ENCODE results near the gene VWA2.
A peak's percentile ranks its signal among the peaks of the same experiment; 100 is the strongest.

Gene VWA2

DNA sequence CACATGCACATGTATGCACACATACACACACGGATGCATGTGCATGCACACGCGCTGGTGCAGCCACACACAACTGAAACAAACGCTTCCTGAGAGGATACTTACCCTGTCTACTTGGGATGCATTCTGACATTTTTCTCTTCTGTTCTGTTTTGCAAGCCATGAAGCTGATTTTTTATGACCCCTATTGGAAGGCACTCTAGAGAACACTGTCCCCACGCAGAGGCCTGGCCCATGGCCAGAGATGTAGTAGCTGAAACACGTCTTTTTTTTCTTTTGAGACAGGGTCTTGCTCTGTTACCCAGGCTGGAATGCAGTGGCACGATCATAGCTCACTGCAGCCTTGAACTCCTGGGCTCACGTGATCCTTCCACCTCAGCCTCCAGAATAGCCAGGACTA, 47.9 kb downstream of the VWA2 start:
- in situ Hi-C loops (cut with HindIII; ENCODE audit: low pct_ligation_motif_present, low pct_unique_long_range_greater_than_20kb, low sequenced_read_pairs) = no loop called here
- DNase-seq = no peak

DNA sequence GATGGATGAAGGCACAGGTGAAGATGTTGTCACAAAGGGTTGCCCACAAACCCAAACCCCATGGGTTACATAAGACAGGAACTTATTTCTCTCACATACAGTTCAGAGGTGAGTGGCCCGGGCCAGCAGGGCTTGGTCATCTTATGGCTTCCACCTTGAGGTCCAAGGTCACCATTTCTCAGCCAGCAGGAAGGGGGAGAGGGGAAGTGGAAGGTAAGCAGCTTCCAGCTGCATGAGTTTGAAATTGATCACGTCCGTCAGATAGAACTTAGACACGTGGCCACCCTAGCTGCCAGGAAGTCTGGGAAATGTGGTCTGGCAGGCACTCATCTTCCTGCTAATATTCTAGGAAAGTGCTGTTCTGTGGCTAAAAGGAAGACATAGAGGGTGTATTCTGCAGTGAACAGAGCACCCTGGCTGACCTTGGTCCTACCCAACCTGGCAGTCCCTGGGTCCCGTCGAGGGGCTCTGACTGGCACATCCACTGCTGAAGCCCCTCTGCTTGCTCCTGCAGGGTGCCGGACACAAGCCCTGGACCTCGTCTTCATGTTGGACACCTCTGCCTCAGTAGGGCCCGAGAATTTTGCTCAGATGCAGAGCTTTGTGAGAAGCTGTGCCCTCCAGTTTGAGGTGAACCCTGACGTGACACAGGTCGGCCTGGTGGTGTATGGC, 49.5 kb downstream of the VWA2 start:
- DNase-seq = no peak
- in situ Hi-C loops (cut with HindIII; ENCODE audit: low pct_ligation_motif_present, low pct_unique_long_range_greater_than_20kb, low sequenced_read_pairs) = no loop called here

- in situ Hi-C loops (cut with HindIII; ENCODE audit: low pct_ligation_motif_present, low pct_unique_long_range_greater_than_20kb, low sequenced_read_pairs) = no loop called here
These were observed 50.0 kb downstream of the VWA2 start for GRCh38 chr10:114289096-114289436.

DNA sequence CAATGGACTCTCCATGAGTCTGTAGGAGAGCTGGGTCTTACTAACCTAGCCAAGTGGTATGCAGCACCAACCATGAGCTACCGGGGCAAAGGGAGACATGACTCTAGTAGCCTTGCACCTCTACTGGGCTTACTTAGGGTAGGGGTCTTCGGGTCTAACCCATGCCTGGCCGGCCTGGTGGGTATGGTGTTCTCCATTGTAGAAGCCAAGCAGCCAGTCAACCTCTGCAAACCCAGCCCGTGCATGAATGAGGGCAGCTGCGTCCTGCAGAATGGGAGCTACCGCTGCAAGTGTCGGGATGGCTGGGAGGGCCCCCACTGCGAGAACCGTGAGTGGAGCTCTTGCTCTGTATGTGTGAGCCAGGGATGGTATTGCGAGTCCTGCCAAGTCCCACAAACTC, 51.0 kb downstream of the VWA2 start:
- in situ Hi-C loops (cut with HindIII; ENCODE audit: low pct_ligation_motif_present, low pct_unique_long_range_greater_than_20kb, low sequenced_read_pairs) = no loop called here
- DNase-seq = no peak

More at GRCh38 chr10:114289096-114289436, 50.0 kb downstream of the VWA2 start:
- no peak for DNase-seq

DNA sequence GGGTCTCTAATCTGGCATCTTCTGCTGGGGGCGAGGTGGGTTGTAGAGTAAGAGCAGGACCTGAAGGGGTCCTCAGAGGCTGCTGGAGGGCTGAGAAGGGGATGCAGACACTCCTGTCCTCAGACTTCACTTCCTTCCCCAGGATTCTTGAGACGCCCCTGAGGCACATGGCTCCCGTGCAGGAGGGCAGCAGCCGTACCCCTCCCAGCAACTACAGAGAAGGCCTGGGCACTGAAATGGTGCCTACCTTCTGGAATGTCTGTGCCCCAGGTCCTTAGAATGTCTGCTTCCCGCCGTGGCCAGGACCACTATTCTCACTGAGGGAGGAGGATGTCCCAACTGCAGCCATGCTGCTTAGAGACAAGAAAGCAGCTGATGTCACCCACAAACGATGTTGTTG, 52.0 kb downstream of the VWA2 start:
- DNase-seq = no peak
- in situ Hi-C loops (cut with HindIII; ENCODE audit: low pct_ligation_motif_present, low pct_unique_long_range_greater_than_20kb, low sequenced_read_pairs) = no loop called here

- in situ Hi-C loops (cut with HindIII; ENCODE audit: low pct_ligation_motif_present, low pct_unique_long_range_greater_than_20kb, low sequenced_read_pairs) = no loop called here
- DNase-seq = no peak
These were observed 52.5 kb downstream of the VWA2 start for GRCh38 chr10:114291516-114291915.

GRCh38 chr10:114293075-114293474, 54.0 kb downstream of the VWA2 start:
- DNase-seq = no peak
- in situ Hi-C loops (cut with HindIII; ENCODE audit: low pct_ligation_motif_present, low pct_unique_long_range_greater_than_20kb, low sequenced_read_pairs) = no loop called here

DNA sequence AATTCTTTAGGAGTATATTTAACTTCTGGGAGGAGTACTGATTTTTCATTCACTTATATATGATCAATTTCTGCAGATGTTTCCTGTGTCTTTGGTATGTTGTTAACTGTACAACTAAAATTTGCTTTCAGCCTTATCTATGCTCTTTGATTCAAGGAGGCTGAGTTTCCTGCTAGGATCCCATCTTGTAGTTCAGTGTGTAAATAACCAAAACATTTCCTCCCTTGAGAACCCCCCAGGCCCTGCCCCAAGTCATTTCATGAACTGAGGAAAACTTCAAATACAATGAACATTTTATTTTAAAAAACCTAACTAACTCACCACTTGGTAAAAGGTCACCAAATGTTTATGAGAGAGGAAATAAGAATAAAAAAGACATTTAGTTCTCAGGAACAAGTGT, 55.5 kb downstream of the VWA2 start:
- no peak for DNase-seq
- in situ Hi-C loops (cut with HindIII; ENCODE audit: low pct_ligation_motif_present, low pct_unique_long_range_greater_than_20kb, low sequenced_read_pairs) = no loop called here

- in situ Hi-C loops (cut with HindIII; ENCODE audit: low pct_ligation_motif_present, low pct_unique_long_range_greater_than_20kb, low sequenced_read_pairs) = no loop called here
These were observed 56.3 kb downstream of the VWA2 start for GRCh38 chr10:114295393-114295792.

GRCh38 chr10:114297136-114297705, 58.2 kb downstream of the VWA2 start:
- in situ Hi-C loops (cut with HindIII; ENCODE audit: low pct_ligation_motif_present, low pct_unique_long_range_greater_than_20kb, low sequenced_read_pairs) = no loop called here
- DNase-seq = no peak

More at GRCh38 chr10:114295393-114295792, 56.3 kb downstream of the VWA2 start:
- DNase-seq = no peak

GRCh38 chr10:114300036-114300645, 61.1 kb downstream of the VWA2 start:
- in situ Hi-C loops (cut with HindIII; ENCODE audit: low pct_ligation_motif_present, low pct_unique_long_range_greater_than_20kb, low sequenced_read_pairs) = no loop called here
- DNase-seq = no peak

GRCh38 chr10:114301177-114301576, 62.1 kb downstream of the VWA2 start:
- no peak for DNase-seq
- in situ Hi-C loops (cut with HindIII; ENCODE audit: low pct_ligation_motif_present, low pct_unique_long_range_greater_than_20kb, low sequenced_read_pairs) = no loop called here

DNA sequence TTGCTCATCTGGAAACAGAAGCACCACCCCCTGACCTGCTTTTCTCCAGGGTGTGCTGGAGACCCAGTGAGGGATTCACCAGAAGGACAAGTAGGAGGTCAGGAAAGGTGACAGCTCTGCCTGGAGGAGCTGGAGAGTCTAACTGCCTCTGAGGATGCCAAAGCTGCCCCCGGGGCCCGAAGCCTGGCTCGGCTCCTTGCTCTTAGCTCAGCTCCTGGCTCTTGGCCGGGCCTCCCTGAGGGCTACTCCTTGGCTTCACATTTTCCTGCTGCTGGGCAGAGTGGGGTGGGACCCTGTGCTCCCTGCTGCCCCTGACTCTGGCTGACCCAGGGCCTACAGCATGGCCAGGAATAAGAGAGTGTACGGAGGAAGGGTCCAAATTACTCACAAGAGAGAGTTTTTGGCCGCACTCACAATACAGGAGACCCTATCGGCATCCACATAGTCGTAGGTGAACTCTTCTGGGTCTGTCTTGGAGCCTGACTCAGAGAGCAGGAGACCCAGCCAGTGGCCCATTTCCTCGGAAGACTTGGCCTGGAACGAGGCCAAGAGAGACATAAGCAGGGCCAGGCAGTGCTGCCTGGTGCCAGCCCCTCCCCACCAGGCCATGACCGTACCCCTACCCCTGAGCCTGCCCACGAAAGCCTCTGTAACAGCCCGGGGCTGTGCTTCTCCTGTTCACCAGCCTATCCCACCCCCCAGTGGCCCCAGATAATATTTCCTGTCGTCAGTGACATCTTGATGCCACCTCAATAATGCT, 63.1 kb downstream of the VWA2 start:
- no peak for DNase-seq
- in situ Hi-C loops (cut with HindIII; ENCODE audit: low pct_ligation_motif_present, low pct_unique_long_range_greater_than_20kb, low sequenced_read_pairs) = no loop called here

- DNase-seq = no peak
- in situ Hi-C loops (cut with HindIII; ENCODE audit: low pct_ligation_motif_present, low pct_unique_long_range_greater_than_20kb, low sequenced_read_pairs) = no loop called here
These were observed 64.5 kb downstream of the VWA2 start for GRCh38 chr10:114303556-114303955.

GRCh38 chr10:114304017-114304570, 65.0 kb downstream of the VWA2 start:
- peak; percentile 93 for DNase-seq
- in situ Hi-C loops (cut with HindIII; ENCODE audit: low pct_ligation_motif_present, low pct_unique_long_range_greater_than_20kb, low sequenced_read_pairs) = no loop called here

DNA sequence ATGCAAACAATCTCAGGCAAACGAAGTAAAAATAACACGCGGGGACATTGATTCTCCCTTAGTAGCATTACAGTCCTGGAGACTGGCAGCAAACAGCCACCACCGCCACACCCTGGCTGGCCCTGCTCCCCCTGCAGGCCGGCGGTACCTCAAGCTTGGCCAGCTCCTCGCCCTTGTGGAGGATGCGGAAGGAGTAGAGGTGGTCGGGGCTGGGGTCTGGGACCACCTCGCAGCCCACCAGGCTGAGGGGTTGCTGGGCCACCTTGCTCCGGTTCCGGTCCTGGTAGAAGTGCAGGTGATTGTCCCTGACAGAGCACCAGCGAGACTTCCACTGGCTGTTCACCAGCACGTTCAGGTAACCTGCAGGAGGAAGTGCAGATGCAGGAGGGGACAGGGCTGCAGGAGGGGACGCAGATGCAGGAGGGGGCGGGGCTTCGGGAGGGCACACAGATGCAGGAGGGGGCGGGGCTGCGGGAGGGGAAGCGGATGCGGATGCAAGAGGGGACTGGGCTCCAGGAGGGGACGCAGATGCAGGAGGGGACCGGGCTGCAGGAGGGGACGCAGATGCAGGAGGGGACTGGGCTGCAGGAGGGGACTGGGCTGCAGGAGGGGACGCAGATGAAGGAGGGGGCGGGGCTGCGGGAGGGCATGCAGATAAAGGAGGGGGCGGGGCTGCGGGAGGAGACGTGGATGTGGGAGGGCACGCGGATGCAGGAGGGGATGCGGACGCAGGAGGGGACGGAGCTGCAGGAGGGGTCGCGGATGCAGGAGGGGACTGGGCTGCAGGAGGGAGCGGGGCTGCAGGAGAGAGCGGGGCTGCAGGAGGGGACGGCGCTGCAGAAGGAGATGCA, 65.7 kb downstream of the VWA2 start:
- DNase-seq = peak; percentile 55
- in situ Hi-C loops (cut with HindIII; ENCODE audit: low pct_ligation_motif_present, low pct_unique_long_range_greater_than_20kb, low sequenced_read_pairs) = no loop called here

- DNase-seq = no peak
- in situ Hi-C loops (cut with HindIII; ENCODE audit: low pct_ligation_motif_present, low pct_unique_long_range_greater_than_20kb, low sequenced_read_pairs) = no loop called here
These were observed 66.5 kb downstream of the VWA2 start for GRCh38 chr10:114305521-114305925.
